Esophagus muscularis mucosa (tissue), 4 donors: Measurements from ENCODE around the gene TMEM150B. TPM values are rescaled to one million over a fixed set of nuclear protein-coding genes. Genes with fewer than 3 reads are reported as not detected.
A peak's percentile ranks its signal among the peaks of the same experiment; 100 is the strongest.

ENCODE experiments used
- DNase-seq: peaks from one replicate; pipeline ENCODE4 v3.0.0-alpha.2; 2017; ENCODE audit errors: extremely low spot score
- H3K27ac ChIP-seq, 4 donors: fragments of 200-600 bp; sonication (generic); replicated peaks in 1 of 4; 1 replicate in 3 of 4; 2 replicates in 1 of 4; pipeline ENCODE4 v1.5.1; 2016 to 2019; ENCODE audit warnings: mild to moderate bottlenecking in 1 of 4
- H3K27me3 ChIP-seq, 4 donors: fragments of 200-600 bp; sonication (generic); one replicate each; pipeline versions ENCODE4 v1.5.1 to v1.6.0; 2016 to 2019
- H3K36me3 ChIP-seq, 4 donors: fragments of 200-600 bp; sonication (generic); one replicate each; pipeline ENCODE4 v1.5.1; 2016 to 2019
- H3K4me1 ChIP-seq, 4 donors: fragments of 200-600 bp; sonication (generic); one replicate each; pipeline ENCODE4 v1.5.1; 2016 to 2019
- H3K4me3 ChIP-seq, 4 donors: fragments of 200-600 bp; sonication (generic); 1 replicate in 2 of 4; 2 replicates in 2 of 4; pipeline ENCODE4 v1.5.1; 2016 to 2019; ENCODE audit warnings: mild to moderate bottlenecking in 4 of 4, moderate library complexity in 1 of 4
- H3K9me3 ChIP-seq, 4 donors: fragments of 200-600 bp; sonication (generic); 1 replicate in 3 of 4; 2 replicates in 1 of 4; pipeline ENCODE4 v1.5.1; 2016 to 2019
- EP300 ChIP-seq: sonication (generic); formaldehyde crosslinking; IDR thresholded peaks from one replicate; pipeline ENCODE4 v1.6.1; 2017; ENCODE audit warnings: antibody characterized with exemption
- POLR2A ChIP-seq: fragments of 450-650 bp; IDR thresholded peaks from one replicate; pipeline ENCODE4 v1.6.1; 2017; ENCODE audit warnings: antibody characterized with exemption, moderate library complexity, mild to moderate bottlenecking, low read depth
- POLR2AphosphoS5 ChIP-seq, 2 donors: sonication (generic); formaldehyde crosslinking; IDR thresholded peaks; one replicate each; pipeline ENCODE4 v1.6.1; 2017; ENCODE audit warnings: antibody characterized with exemption in 2 of 2
- WGBS: methylation state at CpG from one replicate; pipeline ENCODE4 v1.1.5; 2018; 5-methylcytosine and 5-hydroxymethylcytosine counted together
- intact Hi-C: fragments of 100-400 bp; cut with DNase I; formaldehyde crosslinking; loops from one replicate; pipeline ENCODE4 v1.15.1; 2023
- total RNA-seq, 4 donors: library from RNA; depleted of rRNA; stranded (reverse); fragments of >200 nt; gene quantifications; one replicate each; pipeline versions ENCODE4 v1.1.0 to v1.2.1, GENCODE V29; 2016
- TF ChIP-seq, protein P1 (sequence below), 3 experiments: fragments of 200-600 bp in 2 of 3; fragments of 450-650 bp in 1 of 3; sonication (generic) in 2 of 3; IDR thresholded peaks; one replicate each; pipeline ENCODE4 v1.5.1; 2017 to 2019; ENCODE audit warnings: antibody characterized with exemption in 3 of 3, mild to moderate bottlenecking in 2 of 3, moderate library complexity in 1 of 3

Gene TMEM150B
- total RNA-seq, 4 donors from 2014 or later, result 0.83 to 5.2 (median 2.7) TPM

- Histone ChIP-seq H3K36me3 (peaks cover 10 to 36% (median 21%) of the 10 kb centered on the region in 4 donors), H3K4me1 (peaks cover 13 to 50% (median 43%) of the 10 kb centered on the region in 4 donors), H3K27me3 (peaks cover 0 to 7% (median 0%) of the 10 kb centered on the region in 4 donors), H3K9me3 (no peaks in the 10 kb centered on the region), H3K4me3 (peak within 1 kb of the TSS; percentile 71 to 83 (median 77)), H3K27ac (peak within 1 kb of the TSS; percentile 77 to 87 (median 80))
- DNase-seq, result peak; percentile 98
- TF ChIP-seq EP300 (no peak), POLR2A (no peak), POLR2AphosphoS5 (IDR thresholded peaks at IDR 0.05) (peak; percentile 75 to 86)
- TF ChIP-seq, protein P1, sequence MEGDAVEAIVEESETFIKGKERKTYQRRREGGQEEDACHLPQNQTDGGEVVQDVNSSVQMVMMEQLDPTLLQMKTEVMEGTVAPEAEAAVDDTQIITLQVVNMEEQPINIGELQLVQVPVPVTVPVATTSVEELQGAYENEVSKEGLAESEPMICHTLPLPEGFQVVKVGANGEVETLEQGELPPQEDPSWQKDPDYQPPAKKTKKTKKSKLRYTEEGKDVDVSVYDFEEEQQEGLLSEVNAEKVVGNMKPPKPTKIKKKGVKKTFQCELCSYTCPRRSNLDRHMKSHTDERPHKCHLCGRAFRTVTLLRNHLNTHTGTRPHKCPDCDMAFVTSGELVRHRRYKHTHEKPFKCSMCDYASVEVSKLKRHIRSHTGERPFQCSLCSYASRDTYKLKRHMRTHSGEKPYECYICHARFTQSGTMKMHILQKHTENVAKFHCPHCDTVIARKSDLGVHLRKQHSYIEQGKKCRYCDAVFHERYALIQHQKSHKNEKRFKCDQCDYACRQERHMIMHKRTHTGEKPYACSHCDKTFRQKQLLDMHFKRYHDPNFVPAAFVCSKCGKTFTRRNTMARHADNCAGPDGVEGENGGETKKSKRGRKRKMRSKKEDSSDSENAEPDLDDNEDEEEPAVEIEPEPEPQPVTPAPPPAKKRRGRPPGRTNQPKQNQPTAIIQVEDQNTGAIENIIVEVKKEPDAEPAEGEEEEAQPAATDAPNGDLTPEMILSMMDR (IDR thresholded peaks at IDR 0.05), result peak in 1 of 3 experiments; percentile 9
- WGBS, result 4% methylated on average over 31 of the region's 52 CpGs
- intact Hi-C loops, result loop anchor here (2.0 kb wide), 1 partner anchor 15 kb away; no protein-coding TSS in a partner anchor
Measured at GRCh38 chr19:55279770-55280643, 45.1 kb downstream of the TMEM150B start, which contains the start of gene HSPBP1. Gene HSPBP1, minus strand, starts transcription at chr19:55280110. Its CDS starts 502 bp downstream, at chr19:55279608.

DNA sequence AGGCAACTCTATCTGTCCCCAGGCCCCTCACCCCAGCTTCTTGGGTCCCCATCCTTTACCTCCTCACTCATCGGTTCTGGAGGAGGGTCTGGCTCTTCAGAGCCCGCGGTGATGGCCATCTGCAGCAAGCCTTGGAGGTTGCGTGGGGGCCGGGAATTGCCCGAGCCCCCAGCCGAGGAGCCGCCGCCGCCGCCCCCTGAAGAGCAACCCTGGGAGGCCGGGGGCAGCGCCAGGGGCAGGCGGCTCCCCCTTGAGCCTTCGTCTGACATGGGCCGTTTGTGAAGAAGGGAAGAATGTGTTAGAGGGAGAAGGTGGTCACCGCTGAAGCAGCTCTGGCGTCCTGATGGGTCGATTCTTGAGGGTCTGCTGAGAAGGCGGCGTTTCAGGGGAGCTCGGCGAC lies 45.8 kb downstream of the TMEM150B start:
- intact Hi-C loops, result loop anchor here (2.0 kb wide), 1 partner anchor 15 kb away; no protein-coding TSS in a partner anchor
- no peaks in the 10 kb centered on the region for H3K9me3 ChIP-seq
- DNase-seq, result no peak
- peak overlapping the region; percentile 71 to 83 (median 77) for H3K4me3 ChIP-seq
- H3K27ac ChIP-seq, result peak overlapping the region; percentile 77 to 87 (median 80)
- TF ChIP-seq, protein P1 (IDR thresholded peaks at IDR 0.05), result no peak
- TF ChIP-seq POLR2A (no peak), POLR2AphosphoS5 (IDR thresholded peaks at IDR 0.05) (no peak), EP300 (no peak)
- peaks cover 12 to 42% (median 26%) of the 10 kb centered on the region in 4 donors for H3K36me3 ChIP-seq
- WGBS, result 8% methylated on average over 23 of the region's 23 CpGs
- H3K27me3 ChIP-seq, result peaks cover 0 to 6% (median 0%) of the 10 kb centered on the region in 4 donors
- peaks cover 8 to 44% (median 37%) of the 10 kb centered on the region in 4 donors for H3K4me1 ChIP-seq

DNA sequence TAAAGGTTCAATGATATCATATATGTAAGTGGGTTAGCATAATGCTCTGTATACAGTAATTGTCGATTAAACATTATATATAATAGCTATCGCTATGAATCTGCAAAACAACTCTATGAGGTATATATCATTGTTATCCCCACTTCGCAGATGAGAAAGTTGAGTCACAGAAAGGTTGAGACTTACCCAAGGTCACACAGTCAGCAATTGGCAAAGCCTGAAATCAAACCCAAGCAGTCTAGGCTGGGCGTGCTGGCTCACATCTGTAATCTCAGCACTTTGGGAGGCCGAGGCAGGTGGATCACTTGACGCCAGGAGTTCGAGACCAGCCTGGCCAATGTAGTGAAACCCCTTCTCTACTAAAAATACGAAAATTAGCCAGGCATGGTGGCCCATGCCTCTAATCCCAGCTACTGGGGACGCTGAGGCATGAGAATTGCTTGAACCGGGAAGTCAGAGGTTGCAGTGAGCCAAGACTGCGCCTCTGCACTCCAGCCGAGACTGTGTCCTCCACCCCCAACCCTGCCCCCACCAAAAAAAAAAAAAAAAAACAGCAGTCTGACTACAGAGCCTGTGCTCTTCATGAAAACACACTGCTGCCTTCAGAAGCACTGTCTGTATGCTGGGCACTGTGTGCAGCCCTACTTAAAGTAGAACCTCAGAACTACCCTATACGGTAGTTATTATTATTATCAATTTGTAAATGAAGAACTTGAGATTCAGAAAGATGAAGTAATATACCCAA lies 46.6 kb downstream of the TMEM150B start:
- no peak for DNase-seq
- TF ChIP-seq POLR2A, result no peak
- Histone ChIP-seq H3K4me3 (no peak overlapping the region), H3K9me3 (no peaks in the 10 kb centered on the region), H3K27me3 (no peaks in the 10 kb centered on the region), H3K27ac (no peak overlapping the region), H3K36me3 (peaks cover 19 to 50% (median 33%) of the 10 kb centered on the region in 4 donors), H3K4me1 (peaks cover 8 to 36% (median 29%) of the 10 kb centered on the region in 4 donors)
- intact Hi-C loops, result loop anchor here (2.0 kb wide), 1 partner anchor 14 kb away; no protein-coding TSS in a partner anchor
- 83% methylated on average over 13 of the region's 13 CpGs for WGBS

DNA sequence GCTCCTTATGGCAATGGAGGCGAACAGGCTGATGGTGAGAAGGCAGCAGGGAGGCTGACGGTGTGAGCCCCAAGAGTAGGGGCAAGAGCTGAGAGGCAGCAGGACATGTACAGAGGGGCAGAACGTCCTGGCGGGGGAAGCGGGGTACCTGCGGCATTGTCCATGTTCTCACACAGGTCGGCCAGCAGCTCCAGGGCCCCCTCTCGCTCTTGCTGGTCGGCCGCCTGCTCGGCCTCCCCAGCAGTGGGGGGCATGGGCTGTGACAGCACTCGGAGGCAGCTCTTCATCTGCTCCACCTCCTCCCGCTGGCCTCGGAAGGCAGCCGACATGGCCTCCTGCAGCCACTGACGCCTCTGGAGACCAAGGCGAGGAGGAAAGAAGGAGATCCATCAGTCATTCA lies 47.6 kb downstream of the TMEM150B start:
- H3K36me3 ChIP-seq, result peaks cover 23 to 61% (median 44%) of the 10 kb centered on the region in 4 donors
- H3K4me3 ChIP-seq, result no peak overlapping the region
- H3K4me1 ChIP-seq, result peaks cover 8 to 31% (median 25%) of the 10 kb centered on the region in 4 donors
- no peaks in the 10 kb centered on the region for H3K9me3 ChIP-seq
- no peak for DNase-seq
- WGBS, result 93% methylated on average over 14 of the region's 17 CpGs
- H3K27me3 ChIP-seq, result no peaks in the 10 kb centered on the region
- no peak overlapping the region for H3K27ac ChIP-seq
- TF ChIP-seq EP300 (no peak), POLR2AphosphoS5 (IDR thresholded peaks at IDR 0.05) (no peak), POLR2A (no peak)
- TF ChIP-seq, protein P1 (IDR thresholded peaks at IDR 0.05), result no peak
- intact Hi-C loops, result no loop called here
